ENCODE measurements around the gene STAT6.
"Not testable (repeated sequence)": the region's sequence is repeated elsewhere in the genome, so short reads cannot be mapped to it uniquely, and the experiment has no call there.

Gene STAT6

GRCh38 chr12:57127101-57127725, 16.1 kb upstream of the STAT6 start:
- FAIRE-seq (no peak), DNase-seq (ENCODE audit: insufficient read length, low spot score) (peak; percentile 56)

- DNase-seq (ENCODE audit: insufficient read length, low spot score) (no peak), FAIRE-seq (no peak)
Measured at GRCh38 chr12:57126561-57126960, 15.4 kb upstream of the STAT6 start.

- FAIRE-seq (no peak), DNase-seq (ENCODE audit: insufficient read length, low spot score) (no peak)
Measured at GRCh38 chr12:57126061-57126460, 14.9 kb upstream of the STAT6 start.

- FAIRE-seq, result no peak
- peak; percentile 61 for DNase-seq (ENCODE audit: insufficient read length, low spot score)
Measured at GRCh38 chr12:57124261-57124877, 13.2 kb upstream of the STAT6 start.

- DNase-seq (ENCODE audit: insufficient read length, low spot score) (no peak), FAIRE-seq (no peak)
Measured at GRCh38 chr12:57123813-57124212, 12.7 kb upstream of the STAT6 start.

GRCh38 chr12:57120718-57121117, 9.6 kb upstream of the STAT6 start:
- DNase-seq (ENCODE audit: insufficient read length, low spot score); FAIRE-seq: not testable (repeated sequence)

GRCh38 chr12:57119294-57120085, 8.3 kb upstream of the STAT6 start:
- no peak for FAIRE-seq

GRCh38 chr12:57118711-57119271, 7.6 kb upstream of the STAT6 start:
- DNase-seq (ENCODE audit: insufficient read length, low spot score) (no peak), FAIRE-seq (no peak)

More at GRCh38 chr12:57119294-57120085, 8.3 kb upstream of the STAT6 start:
- no peak for DNase-seq (ENCODE audit: insufficient read length, low spot score)

- FAIRE-seq, result no peak
- no peak for DNase-seq (ENCODE audit: insufficient read length, low spot score)
Measured at GRCh38 chr12:57116580-57117281, 5.6 kb upstream of the STAT6 start.

- peak; percentile 76 for FAIRE-seq
- DNase-seq (ENCODE audit: insufficient read length, low spot score), result no peak
Measured at GRCh38 chr12:57112492-57113294, 1.5 kb upstream of the STAT6 start.

GRCh38 chr12:57110104-57111030, 795 bp downstream of the STAT6 start:
- DNase-seq (ENCODE audit: insufficient read length, low spot score), result no peak
- FAIRE-seq, result peak; percentile 81

- FAIRE-seq, result no peak
Measured at GRCh38 chr12:57109207-57110103, 1.7 kb downstream of the STAT6 start.

GRCh38 chr12:57107456-57108155, 3.6 kb downstream of the STAT6 start:
- FAIRE-seq (no peak), DNase-seq (ENCODE audit: insufficient read length, low spot score) (no peak)

More at GRCh38 chr12:57109207-57110103, 1.7 kb downstream of the STAT6 start:
- DNase-seq (ENCODE audit: insufficient read length, low spot score), result no peak

GRCh38 chr12:57106021-57106708, 5.0 kb downstream of the STAT6 start:
- DNase-seq (ENCODE audit: insufficient read length, low spot score) (no peak), FAIRE-seq (no peak)

GRCh38 chr12:57105011-57105753, 6.0 kb downstream of the STAT6 start:
- no peak for FAIRE-seq

GRCh38 chr12:57104292-57104910, 6.8 kb downstream of the STAT6 start:
- DNase-seq (ENCODE audit: insufficient read length, low spot score) (no peak), FAIRE-seq (no peak)

More at GRCh38 chr12:57105011-57105753, 6.0 kb downstream of the STAT6 start:
- DNase-seq (ENCODE audit: insufficient read length, low spot score), result no peak

Measured in HTR-8/SVneo (cell line).